H9 (cell line): Measurements from ENCODE around the gene SRGAP1. TPM values are rescaled to one million over a fixed set of nuclear protein-coding genes. Genes with fewer than 3 reads are reported as not detected.

Source experiments
- DNase-seq: peaks from one replicate; pipeline ENCODE4 v3.0.0-alpha.2; 2017
- H2AFZ ChIP-seq: one replicate; pipeline ENCODE4 v1.6.1; 2013; ENCODE audit warnings: mild to moderate bottlenecking, low read length, control low read depth, moderate library complexity
- H2AK5ac ChIP-seq: 2 replicates; pipeline ENCODE4 v1.6.1; 2013; ENCODE audit warnings: low read length, control low read depth, mixed read lengths; ENCODE audit not compliant: insufficient read length
- H2BK120ac ChIP-seq: one replicate; pipeline ENCODE4 v1.6.1; 2013; ENCODE audit warnings: low read depth, mild to moderate bottlenecking, low read length, control low read depth, inconsistent platforms; ENCODE audit not compliant: poor library complexity, severe bottlenecking
- H2BK12ac ChIP-seq: 2 replicates; pipeline ENCODE4 v1.6.1; 2013; ENCODE audit warnings: low read length, control low read depth, mixed read lengths, low read depth; ENCODE audit not compliant: insufficient read length
- H2BK15ac ChIP-seq: 2 replicates; pipeline ENCODE4 v1.6.1; 2013; ENCODE audit warnings: low read depth, low read length, control low read depth
- H2BK20ac ChIP-seq: one replicate; pipeline ENCODE4 v1.6.1; 2013; ENCODE audit warnings: low read depth, mild to moderate bottlenecking, low read length, control low read depth, inconsistent platforms; ENCODE audit not compliant: poor library complexity, severe bottlenecking
- H2BK5ac ChIP-seq: 2 replicates; pipeline ENCODE4 v1.6.1; 2013; ENCODE audit warnings: low read length, control low read depth, mixed read lengths; ENCODE audit not compliant: insufficient read length
- H3K14ac ChIP-seq: 2 replicates; pipeline ENCODE4 v1.6.1; 2013; ENCODE audit warnings: low read length, control low read depth; ENCODE audit not compliant: insufficient read depth
- H3K18ac ChIP-seq: 2 replicates; pipeline ENCODE4 v1.6.1; 2013; ENCODE audit warnings: low read depth, mild to moderate bottlenecking, mixed read lengths, low read length, control low read depth; ENCODE audit not compliant: insufficient read length
- H3K23ac ChIP-seq: 2 replicates; pipeline ENCODE4 v1.6.1; 2013; ENCODE audit warnings: low read length, control low read depth, mixed read lengths, low read depth; ENCODE audit not compliant: insufficient read length
- H3K23me2 ChIP-seq: 2 replicates; pipeline ENCODE4 v1.6.1; 2013; ENCODE audit warnings: low read depth, mild to moderate bottlenecking, mixed read lengths, low read length, control low read depth; ENCODE audit not compliant: insufficient read length, poor library complexity, severe bottlenecking
- H3K27ac ChIP-seq: 2 replicates; pipeline ENCODE4 v1.5.1; 2013; ENCODE audit warnings: low read length, control low read depth, mixed read lengths, low read depth; ENCODE audit not compliant: insufficient read length
- H3K27me3 ChIP-seq: 2 replicates; pipeline ENCODE4 v1.6.1; 2013; ENCODE audit warnings: low read length, control low read depth, inconsistent platforms; ENCODE audit not compliant: insufficient read depth
- H3K4ac ChIP-seq: 2 replicates; pipeline ENCODE4 v1.6.1; 2013; ENCODE audit warnings: low read depth, mild to moderate bottlenecking, control low read depth, inconsistent platforms, low read length, moderate library complexity
- H3K4me1 ChIP-seq: 2 replicates; pipeline ENCODE4 v1.6.1; 2013; ENCODE audit warnings: low read length, control low read depth, inconsistent platforms; ENCODE audit not compliant: insufficient read depth
- H3K4me2 ChIP-seq: 2 replicates; pipeline ENCODE4 v1.6.1; 2013; ENCODE audit warnings: low read length, control low read depth, mixed read lengths; ENCODE audit not compliant: insufficient read length, insufficient read depth
- H3K56ac ChIP-seq: 2 replicates; pipeline ENCODE4 v1.6.1; 2013; ENCODE audit warnings: low read depth, mild to moderate bottlenecking, mixed read lengths, low read length, control low read depth; ENCODE audit not compliant: insufficient read length
- H3K79me1 ChIP-seq: 2 replicates; pipeline ENCODE4 v1.6.1; 2013; ENCODE audit warnings: low read depth, mild to moderate bottlenecking, moderate library complexity, low read length, control low read depth, inconsistent platforms; ENCODE audit not compliant: insufficient read depth, poor library complexity, severe bottlenecking
- H3K79me2 ChIP-seq: 2 replicates; pipeline ENCODE4 v1.6.1; 2013; ENCODE audit warnings: low read length, control low read depth, inconsistent platforms; ENCODE audit not compliant: insufficient read depth
- H3K9ac ChIP-seq: 2 replicates; pipeline ENCODE4 v1.6.1; 2013; ENCODE audit warnings: low read length, control low read depth, mixed read lengths; ENCODE audit not compliant: insufficient read length; ENCODE audit errors: extremely low read depth
- H3K9me3 ChIP-seq: one replicate; pipeline ENCODE4 v1.6.1; 2013; ENCODE audit warnings: low read depth, low read length, inconsistent platforms; ENCODE audit not compliant: control insufficient read depth
- H3T11ph ChIP-seq: one replicate; pipeline ENCODE4 v1.6.1; 2013; ENCODE audit warnings: mild to moderate bottlenecking, low read length, control low read depth, inconsistent platforms
- H4K20me1 ChIP-seq: one replicate; pipeline ENCODE4 v1.6.1; 2013; ENCODE audit not compliant: control insufficient read depth, insufficient read length, insufficient read depth
- H4K5ac ChIP-seq: 2 replicates; pipeline ENCODE4 v1.6.1; 2013; ENCODE audit warnings: low read depth, mild to moderate bottlenecking, mixed read lengths, low read length, control low read depth; ENCODE audit not compliant: insufficient read length
- H4K8ac ChIP-seq: replicated peaks from 2 replicates; pipeline ENCODE4 v1.6.1; 2013; ENCODE audit warnings: low read length, control low read depth, mixed read lengths, low read depth; ENCODE audit not compliant: insufficient read length
- H4K91ac ChIP-seq: 2 replicates; pipeline ENCODE4 v1.6.1; 2013; ENCODE audit warnings: low read depth, mild to moderate bottlenecking, moderate library complexity, mixed read lengths, low read length, control low read depth; ENCODE audit not compliant: insufficient read length
- H3K27ac Mint-ChIP-seq, 3 experiments: 2 replicates in 2 of 3; 3 replicates in 1 of 3; pipeline ENCODE4 v1.8.0; 2020 to 2021; ENCODE audit warnings: mixed read lengths in 3 of 3, mild to moderate bottlenecking in 1 of 3, moderate library complexity in 1 of 3
- H3K27me3 Mint-ChIP-seq: 2 replicates; pipeline ENCODE4 v1.8.0; 2021; ENCODE audit warnings: low read depth, mild to moderate bottlenecking, moderate library complexity, mixed read lengths
- H3K36me3 Mint-ChIP-seq, 3 experiments: 2 replicates in 2 of 3; 3 replicates in 1 of 3; pipeline ENCODE4 v1.8.0; 2020 to 2021; ENCODE audit warnings: low read depth in 3 of 3, mixed read lengths in 3 of 3; ENCODE audit not compliant: insufficient read depth in 1 of 3
- H3K4me1 Mint-ChIP-seq, 2 experiments: 2 replicates each; pipeline ENCODE4 v1.8.0; 2020; ENCODE audit warnings: mixed read lengths in 2 of 2
- H3K4me3 Mint-ChIP-seq, 2 experiments: 2 replicates in 1 of 2; 3 replicates in 1 of 2; pipeline ENCODE4 v1.8.0; 2020 to 2021; ENCODE audit warnings: mild to moderate bottlenecking in 2 of 2, mixed read lengths in 2 of 2, moderate library complexity in 1 of 2
- H3K9me3 Mint-ChIP-seq, 2 experiments: 2 replicates in 1 of 2; 3 replicates in 1 of 2; pipeline ENCODE4 v1.8.0; 2020; ENCODE audit warnings: mild to moderate bottlenecking in 2 of 2, mixed read lengths in 2 of 2, moderate library complexity in 1 of 2
- WGBS: extraction: QIAGEN DNeasy Blood & Tissue Kit; methylation state at CpG from one replicate; pipeline ENCODE4 v1.1.7; 2013; ENCODE audit warnings: missing lambda C conversion rate, low lambda C conversion rate, mixed read lengths; ENCODE audit not compliant: insufficient read length; ENCODE audit errors: extremely low coverage; 5-methylcytosine and 5-hydroxymethylcytosine counted together
- total RNA-seq: library from RNA; stranded (reverse); gene quantifications from 2 replicates; pipeline ENCODE4 v1.2.1, GENCODE V29; 2021
- TF ChIP-seq, protein P1 (sequence below): fragments of 200-600 bp; sonication (generic); conservative IDR thresholded peaks from 3 replicates; pipeline ENCODE4 v1.8.0; 2021; ENCODE audit warnings: antibody characterized with exemption, mild to moderate bottlenecking

SRGAP1 gene
- total RNA-seq, 1 experiment from 2014 or later: 4.8 TPM

DNA sequence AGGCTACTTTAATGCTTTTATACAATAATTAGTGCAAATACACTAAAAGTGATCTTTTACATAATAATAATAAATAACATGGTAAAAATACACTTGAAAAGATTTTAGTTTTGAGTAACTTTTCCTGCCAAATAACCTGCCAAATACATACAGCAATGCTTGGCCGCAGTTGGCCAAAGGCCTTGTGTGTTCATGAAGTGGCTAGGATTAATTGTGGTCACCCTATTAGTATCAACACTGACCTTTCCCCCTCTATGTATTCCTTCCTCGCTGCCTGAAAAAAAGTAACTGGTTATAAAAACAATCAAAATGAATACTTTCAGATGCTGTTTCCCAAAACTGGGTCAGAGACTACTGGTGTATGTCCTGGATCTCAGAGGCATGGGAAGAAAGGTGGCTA is 343.3 kb downstream of the SRGAP1 start:
- TF ChIP-seq, protein P1, sequence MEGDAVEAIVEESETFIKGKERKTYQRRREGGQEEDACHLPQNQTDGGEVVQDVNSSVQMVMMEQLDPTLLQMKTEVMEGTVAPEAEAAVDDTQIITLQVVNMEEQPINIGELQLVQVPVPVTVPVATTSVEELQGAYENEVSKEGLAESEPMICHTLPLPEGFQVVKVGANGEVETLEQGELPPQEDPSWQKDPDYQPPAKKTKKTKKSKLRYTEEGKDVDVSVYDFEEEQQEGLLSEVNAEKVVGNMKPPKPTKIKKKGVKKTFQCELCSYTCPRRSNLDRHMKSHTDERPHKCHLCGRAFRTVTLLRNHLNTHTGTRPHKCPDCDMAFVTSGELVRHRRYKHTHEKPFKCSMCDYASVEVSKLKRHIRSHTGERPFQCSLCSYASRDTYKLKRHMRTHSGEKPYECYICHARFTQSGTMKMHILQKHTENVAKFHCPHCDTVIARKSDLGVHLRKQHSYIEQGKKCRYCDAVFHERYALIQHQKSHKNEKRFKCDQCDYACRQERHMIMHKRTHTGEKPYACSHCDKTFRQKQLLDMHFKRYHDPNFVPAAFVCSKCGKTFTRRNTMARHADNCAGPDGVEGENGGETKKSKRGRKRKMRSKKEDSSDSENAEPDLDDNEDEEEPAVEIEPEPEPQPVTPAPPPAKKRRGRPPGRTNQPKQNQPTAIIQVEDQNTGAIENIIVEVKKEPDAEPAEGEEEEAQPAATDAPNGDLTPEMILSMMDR: no peak
- Histone ChIP-seq H3K23me2 (no peaks in the 10 kb centered on the region), H3K79me1 (no peaks in the 10 kb centered on the region), H3K79me2 (no peaks in the 10 kb centered on the region), H2BK12ac (no peak overlapping the region), H4K20me1 (no peaks in the 10 kb centered on the region), H2BK5ac (no peak overlapping the region), H3K9ac (no peak overlapping the region), H3K27ac (no peak overlapping the region), H2AK5ac (no peak overlapping the region), H3K4me1 (no peaks in the 10 kb centered on the region), H3K18ac (no peak overlapping the region), H4K8ac (no peak overlapping the region), H3T11ph (no peak overlapping the region), H3K23ac (no peak overlapping the region), H4K5ac (no peak overlapping the region), H3K27me3 (no peaks in the 10 kb centered on the region), H2BK15ac (no peak overlapping the region), H3K56ac (no peak overlapping the region), H3K4ac (no peak overlapping the region), H3K14ac (no peak overlapping the region), H2BK20ac (no peak overlapping the region), H2BK120ac (no peak overlapping the region), H3K4me2 (no peak overlapping the region), H3K9me3 (no peaks in the 10 kb centered on the region), H4K91ac (no peak overlapping the region), H2AFZ (no peak overlapping the region)
- H3K27ac Mint-ChIP-seq: no peak overlapping the region; a peak in 1 of 7 replicates
- H3K36me3 Mint-ChIP-seq: peaks cover 0 to 6% (median under 1%) of the 10 kb centered on the region in 3 experiments; a peak in 2 of 7 replicates
- WGBS: no CpG with 5 or more reads among the region's 2 CpGs
- H3K4me3 Mint-ChIP-seq: no peak overlapping the region
- DNase-seq: no peak
- no peaks in the 10 kb centered on the region for H3K27me3 Mint-ChIP-seq
- H3K4me1 Mint-ChIP-seq: no peaks in the 10 kb centered on the region
- no peaks in the 10 kb centered on the region for H3K9me3 Mint-ChIP-seq
